K562 (cell line): ENCODE data around the gene TIFAB. TPM values are rescaled to one million over a fixed set of nuclear protein-coding genes. Genes with fewer than 3 reads are reported as not detected.

Experiments used
- BCL6 ChIP-seq: fragments of 250-450 bp; sonication (Bioruptor Pico); IDR thresholded peaks from 2 replicates; pipeline ENCODE4 v1.4.0; 2020
- BHLHE40 ChIP-seq: IDR thresholded peaks from 2 replicates; pipeline ENCODE4 v1.6.1; 2011; ENCODE audit warnings: low read length, improper control_type of control experiment
- MIER1 ChIP-seq: fragments of 450-650 bp; IDR thresholded peaks from 2 replicates; pipeline ENCODE4 v1.6.1; 2016; ENCODE audit warnings: antibody characterized with exemption, mild to moderate bottlenecking, low read depth
- RBM25 ChIP-seq: fragments of 200-400 bp; formaldehyde crosslinking; IDR thresholded peaks from 2 replicates; pipeline ENCODE4 v1.6.1; 2018; ENCODE audit warnings: low read length, low read depth, moderate library complexity; ENCODE audit not compliant: severe bottlenecking
- SMAD3 ChIP-seq: fragments of 450-650 bp; formaldehyde crosslinking; conservative IDR thresholded peaks from 2 replicates; pipeline ENCODE4 v1.4.0; 2020; ENCODE audit warnings: mild to moderate bottlenecking
- STAG1 ChIP-seq: sonication (generic); formaldehyde crosslinking; IDR thresholded peaks from 2 replicates; pipeline ENCODE4 v1.5.0; 2020; ENCODE audit warnings: missing genetic modification reagents, borderline replicate concordance
- TSC22D4 ChIP-seq: fragments of 450-650 bp; IDR thresholded peaks from 2 replicates; pipeline ENCODE4 v1.6.1; 2016; ENCODE audit warnings: missing genetic modification characterization, missing biosample characterization, control low read depth
- U2AF1 ChIP-seq: fragments of 200-400 bp; formaldehyde crosslinking; optimal IDR thresholded peaks from 2 replicates; pipeline ENCODE3; 2017; ENCODE audit warnings: mild to moderate bottlenecking, low read depth, low read length, moderate library complexity
- polyA plus RNA-seq, 8 experiments: library from polyadenylated mRNA; depleted of rRNA in 4 of 8; stranded (reverse) in 5 of 8; unstranded in 3 of 8; fragments of >200 nt; fragmentation: Nextera tagmentation in 2 of 8; fragmentation: Illumina TruSeq in 1 of 8; extraction: Ambion mirVana in 2 of 8; extraction: Trizol in 1 of 8; gene quantifications; 2 replicates each; pipeline versions ENCODE4 v1.2.1 to v1.2.3, GENCODE V29; 2011 to 2014; ENCODE audit warnings: inconsistent platforms in 1 of 8, missing spikeins in 1 of 8
- total RNA-seq, 7 experiments: library from RNA; depleted of rRNA in 6 of 7; stranded (reverse); fragments of >200 nt in 6 of 7; fragmentation: Illumina TruSeq in 2 of 7; extraction: Trizol in 2 of 7; gene quantifications; 2 replicates each; pipeline versions ENCODE4 v1.2.1 to v1.2.3, GENCODE V29; 2011 to 2021; ENCODE audit warnings: low replicate concordance in 1 of 7
- TF ChIP-seq, protein P1 (sequence below): fragments of 250-450 bp; sonication (Bioruptor Pico); IDR thresholded peaks from 2 replicates; pipeline ENCODE4 v1.8.0; 2021; ENCODE audit warnings: borderline replicate concordance, mild to moderate bottlenecking, moderate library complexity; ENCODE audit not compliant: poor library complexity, severe bottlenecking
- TF ChIP-seq, protein P2 (sequence below): fragments of 450-650 bp; formaldehyde crosslinking; IDR thresholded peaks from 2 replicates; pipeline ENCODE4 v1.4.0; 2022; ENCODE audit warnings: mild to moderate bottlenecking, moderate library complexity
- TF ChIP-seq, protein P3 (sequence below): sonication (generic); formaldehyde crosslinking; IDR thresholded peaks from 2 replicates; pipeline ENCODE4 v1.8.1; 2023; ENCODE audit warnings: mild to moderate bottlenecking, missing genetic modification reagents
- TF ChIP-seq, protein P4 (sequence below): fragments of 450-650 bp; IDR thresholded peaks from 2 replicates; pipeline ENCODE4 v1.6.1; 2016; ENCODE audit warnings: borderline replicate concordance
- TF ChIP-seq, protein P5 (sequence below): fragments of 450-650 bp; IDR thresholded peaks from 2 replicates; pipeline ENCODE4 v1.6.1; 2016; ENCODE audit warnings: low read depth

The TIFAB gene
- total and polyA plus RNA-seq, 9 of the 15 experiments (the other 6 are each of a cell fraction or from before 2014, with no cell fraction given) = not detected

DNA sequence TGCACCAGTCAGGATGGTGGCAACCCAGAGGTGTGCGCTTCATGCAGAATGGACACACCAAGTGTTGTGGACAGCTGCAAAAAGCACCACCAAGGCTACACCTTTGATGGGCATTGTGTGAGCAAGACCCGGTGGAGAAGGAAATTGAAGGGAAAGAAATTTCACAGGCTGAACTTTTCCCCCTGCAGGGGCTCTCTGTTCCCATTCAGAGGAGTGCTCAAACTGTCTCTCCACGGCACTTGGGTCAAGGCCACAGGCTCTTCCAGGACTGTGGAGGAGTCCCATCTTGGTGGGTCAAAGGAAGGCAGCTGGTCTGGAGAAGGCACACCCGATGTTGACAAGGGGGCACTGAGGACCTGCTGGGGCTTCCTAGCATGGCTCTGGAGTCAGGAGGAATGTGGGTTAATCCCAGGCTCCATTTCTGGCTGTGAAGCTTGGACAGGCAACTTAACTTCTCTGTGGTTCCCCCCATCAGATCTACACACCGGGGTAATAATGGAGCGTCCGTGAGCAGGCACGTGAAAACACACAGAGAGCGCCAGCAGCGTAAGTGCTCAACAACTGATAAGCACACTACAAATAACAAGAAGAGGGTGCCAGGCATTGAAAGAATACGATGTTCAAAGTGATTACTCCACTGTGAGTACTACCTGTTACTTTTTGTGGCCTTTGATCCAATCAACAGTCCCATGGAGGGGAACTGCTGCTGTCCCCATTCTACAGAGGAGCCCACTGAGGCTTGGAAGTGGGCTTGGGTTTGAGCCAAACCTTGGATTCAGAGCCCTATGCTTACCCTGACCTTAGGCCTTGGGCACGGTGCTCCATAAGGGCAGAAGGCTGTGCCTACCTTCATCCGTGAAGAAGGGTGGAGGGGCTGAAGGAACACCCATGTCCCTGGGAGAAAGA, 34.2 kb upstream of the TIFAB start (continued):
- TF ChIP-seq U2AF1 (no peak), MIER1 (no peak), BCL6 (CRISPR knock-in tag) (no peak), SMAD3 (CRISPR knock-in tag) (no peak), RBM25 (peak; percentile 76), BHLHE40 (peak; percentile 56; the same call in 1 of the 2 replicates), TSC22D4 (no peak), STAG1 (CRISPR knock-in tag) (no peak)
- TF ChIP-seq, protein P1, sequence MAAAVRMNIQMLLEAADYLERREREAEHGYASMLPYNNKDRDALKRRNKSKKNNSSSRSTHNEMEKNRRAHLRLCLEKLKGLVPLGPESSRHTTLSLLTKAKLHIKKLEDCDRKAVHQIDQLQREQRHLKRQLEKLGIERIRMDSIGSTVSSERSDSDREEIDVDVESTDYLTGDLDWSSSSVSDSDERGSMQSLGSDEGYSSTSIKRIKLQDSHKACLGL (CRISPR knock-in tag) = no peak
- TF ChIP-seq, protein P2, sequence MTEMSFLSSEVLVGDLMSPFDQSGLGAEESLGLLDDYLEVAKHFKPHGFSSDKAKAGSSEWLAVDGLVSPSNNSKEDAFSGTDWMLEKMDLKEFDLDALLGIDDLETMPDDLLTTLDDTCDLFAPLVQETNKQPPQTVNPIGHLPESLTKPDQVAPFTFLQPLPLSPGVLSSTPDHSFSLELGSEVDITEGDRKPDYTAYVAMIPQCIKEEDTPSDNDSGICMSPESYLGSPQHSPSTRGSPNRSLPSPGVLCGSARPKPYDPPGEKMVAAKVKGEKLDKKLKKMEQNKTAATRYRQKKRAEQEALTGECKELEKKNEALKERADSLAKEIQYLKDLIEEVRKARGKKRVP (CRISPR knock-in tag) = no peak
- TF ChIP-seq, protein P3, sequence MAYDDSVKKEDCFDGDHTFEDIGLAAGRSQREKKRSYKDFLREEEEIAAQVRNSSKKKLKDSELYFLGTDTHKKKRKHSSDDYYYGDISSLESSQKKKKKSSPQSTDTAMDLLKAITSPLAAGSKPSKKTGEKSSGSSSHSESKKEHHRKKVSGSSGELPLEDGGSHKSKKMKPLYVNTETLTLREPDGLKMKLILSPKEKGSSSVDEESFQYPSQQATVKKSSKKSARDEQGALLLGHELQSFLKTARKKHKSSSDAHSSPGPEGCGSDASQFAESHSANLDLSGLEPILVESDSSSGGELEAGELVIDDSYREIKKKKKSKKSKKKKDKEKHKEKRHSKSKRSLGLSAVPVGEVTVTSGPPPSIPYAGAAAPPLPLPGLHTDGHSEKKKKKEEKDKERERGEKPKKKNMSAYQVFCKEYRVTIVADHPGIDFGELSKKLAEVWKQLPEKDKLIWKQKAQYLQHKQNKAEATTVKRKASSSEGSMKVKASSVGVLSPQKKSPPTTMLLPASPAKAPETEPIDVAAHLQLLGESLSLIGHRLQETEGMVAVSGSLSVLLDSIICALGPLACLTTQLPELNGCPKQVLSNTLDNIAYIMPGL = no peak
- TF ChIP-seq, protein P4, sequence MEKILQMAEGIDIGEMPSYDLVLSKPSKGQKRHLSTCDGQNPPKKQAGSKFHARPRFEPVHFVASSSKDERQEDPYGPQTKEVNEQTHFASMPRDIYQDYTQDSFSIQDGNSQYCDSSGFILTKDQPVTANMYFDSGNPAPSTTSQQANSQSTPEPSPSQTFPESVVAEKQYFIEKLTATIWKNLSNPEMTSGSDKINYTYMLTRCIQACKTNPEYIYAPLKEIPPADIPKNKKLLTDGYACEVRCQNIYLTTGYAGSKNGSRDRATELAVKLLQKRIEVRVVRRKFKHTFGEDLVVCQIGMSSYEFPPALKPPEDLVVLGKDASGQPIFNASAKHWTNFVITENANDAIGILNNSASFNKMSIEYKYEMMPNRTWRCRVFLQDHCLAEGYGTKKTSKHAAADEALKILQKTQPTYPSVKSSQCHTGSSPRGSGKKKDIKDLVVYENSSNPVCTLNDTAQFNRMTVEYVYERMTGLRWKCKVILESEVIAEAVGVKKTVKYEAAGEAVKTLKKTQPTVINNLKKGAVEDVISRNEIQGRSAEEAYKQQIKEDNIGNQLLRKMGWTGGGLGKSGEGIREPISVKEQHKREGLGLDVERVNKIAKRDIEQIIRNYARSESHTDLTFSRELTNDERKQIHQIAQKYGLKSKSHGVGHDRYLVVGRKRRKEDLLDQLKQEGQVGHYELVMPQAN = no peak
- TF ChIP-seq, protein P5, sequence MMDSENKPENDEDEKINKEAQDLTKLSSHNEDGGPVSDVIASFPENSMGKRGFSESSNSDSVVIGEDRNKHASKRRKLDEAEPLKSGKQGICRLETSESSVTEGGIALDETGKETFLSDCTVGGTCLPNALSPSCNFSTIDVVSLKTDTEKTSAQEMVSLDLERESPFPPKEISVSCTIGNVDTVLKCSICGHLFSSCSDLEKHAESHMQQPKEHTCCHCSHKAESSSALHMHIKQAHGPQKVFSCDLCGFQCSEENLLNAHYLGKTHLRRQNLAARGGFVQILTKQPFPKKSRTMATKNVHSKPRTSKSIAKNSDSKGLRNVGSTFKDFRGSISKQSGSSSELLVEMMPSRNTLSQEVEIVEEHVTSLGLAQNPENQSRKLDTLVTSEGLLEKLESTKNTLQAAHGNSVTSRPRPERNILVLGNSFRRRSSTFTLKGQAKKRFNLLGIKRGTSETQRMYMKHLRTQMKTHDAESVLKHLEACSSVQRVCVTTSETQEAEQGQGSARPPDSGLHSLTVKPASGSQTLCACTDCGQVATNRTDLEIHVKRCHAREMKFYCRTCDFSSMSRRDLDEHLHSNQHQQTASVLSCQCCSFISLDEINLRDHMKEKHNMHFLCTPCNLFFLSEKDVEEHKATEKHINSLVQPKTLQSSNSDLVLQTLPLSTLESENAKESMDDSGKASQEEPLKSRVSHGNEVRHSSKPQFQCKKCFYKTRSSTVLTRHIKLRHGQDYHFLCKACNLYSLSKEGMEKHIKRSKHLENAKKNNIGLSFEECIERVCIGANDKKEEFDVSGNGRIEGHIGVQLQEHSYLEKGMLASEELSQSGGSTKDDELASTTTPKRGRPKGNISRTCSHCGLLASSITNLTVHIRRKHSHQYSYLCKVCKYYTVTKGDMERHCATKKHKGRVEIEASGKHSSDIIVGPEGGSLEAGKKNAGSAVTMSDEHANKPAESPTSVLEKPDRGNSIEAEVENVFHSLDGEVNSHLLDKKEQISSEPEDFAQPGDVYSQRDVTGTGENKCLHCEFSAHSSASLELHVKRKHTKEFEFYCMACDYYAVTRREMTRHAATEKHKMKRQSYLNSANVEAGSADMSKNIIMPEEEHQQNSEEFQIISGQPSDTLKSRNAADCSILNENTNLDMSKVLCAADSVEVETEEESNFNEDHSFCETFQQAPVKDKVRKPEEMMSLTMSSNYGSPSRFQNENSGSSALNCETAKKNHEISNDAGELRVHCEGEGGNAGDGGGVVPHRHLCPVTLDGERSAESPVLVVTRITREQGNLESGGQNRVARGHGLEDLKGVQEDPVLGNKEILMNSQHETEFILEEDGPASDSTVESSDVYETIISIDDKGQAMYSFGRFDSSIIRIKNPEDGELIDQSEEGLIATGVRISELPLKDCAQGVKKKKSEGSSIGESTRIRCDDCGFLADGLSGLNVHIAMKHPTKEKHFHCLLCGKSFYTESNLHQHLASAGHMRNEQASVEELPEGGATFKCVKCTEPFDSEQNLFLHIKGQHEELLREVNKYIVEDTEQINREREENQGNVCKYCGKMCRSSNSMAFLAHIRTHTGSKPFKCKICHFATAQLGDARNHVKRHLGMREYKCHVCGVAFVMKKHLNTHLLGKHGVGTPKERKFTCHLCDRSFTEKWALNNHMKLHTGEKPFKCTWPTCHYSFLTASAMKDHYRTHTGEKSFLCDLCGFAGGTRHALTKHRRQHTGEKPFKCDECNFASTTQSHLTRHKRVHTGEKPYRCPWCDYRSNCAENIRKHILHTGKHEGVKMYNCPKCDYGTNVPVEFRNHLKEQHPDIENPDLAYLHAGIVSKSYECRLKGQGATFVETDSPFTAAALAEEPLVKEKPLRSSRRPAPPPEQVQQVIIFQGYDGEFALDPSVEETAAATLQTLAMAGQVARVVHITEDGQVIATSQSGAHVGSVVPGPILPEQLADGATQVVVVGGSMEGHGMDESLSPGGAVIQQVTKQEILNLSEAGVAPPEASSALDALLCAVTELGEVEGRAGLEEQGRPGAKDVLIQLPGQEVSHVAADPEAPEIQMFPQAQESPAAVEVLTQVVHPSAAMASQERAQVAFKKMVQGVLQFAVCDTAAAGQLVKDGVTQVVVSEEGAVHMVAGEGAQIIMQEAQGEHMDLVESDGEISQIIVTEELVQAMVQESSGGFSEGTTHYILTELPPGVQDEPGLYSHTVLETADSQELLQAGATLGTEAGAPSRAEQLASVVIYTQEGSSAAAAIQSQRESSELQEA = no peak
